DOHH2 (cell line): ENCODE measurements around the gene TMC8.

Experiments
- CTCF ChIP-seq: fragments of 200-600 bp; sonication (generic); IDR thresholded peaks from one replicate; pipeline ENCODE4 v1.5.1; 2014; ENCODE audit warnings: antibody characterized with exemption, mild to moderate bottlenecking, low read depth, low read length; ENCODE audit not compliant: poor library complexity, severe bottlenecking
- EZH2phosphoT487 ChIP-seq: fragments of 200-600 bp; sonication (generic); IDR thresholded peaks from 2 replicates; pipeline ENCODE4 v1.6.1; 2017; ENCODE audit warnings: borderline replicate concordance, mild to moderate bottlenecking, antibody characterized with exemption, low read length, moderate library complexity, mixed read lengths

- TF ChIP-seq EZH2phosphoT487 (no peak), CTCF (no peak)
Observed at GRCh38 chr17:78110363-78111015, 20.1 kb upstream of the TMC8 start.
